Activated naive CD4-positive, alpha-beta T cell treated with Interleukin-2 at 50 U/mL for 16 hours (primary cell): ENCODE measurements around the gene CDKAL1.
"Not testable (repeated sequence)": the region's sequence is repeated elsewhere in the genome, so short reads cannot be mapped to it uniquely, and the experiment has no call there.

Experiments used
- DNase-seq: peaks from one replicate; pipeline ENCODE4 v3.0.0-alpha.2; 2020

Gene CDKAL1

DNA sequence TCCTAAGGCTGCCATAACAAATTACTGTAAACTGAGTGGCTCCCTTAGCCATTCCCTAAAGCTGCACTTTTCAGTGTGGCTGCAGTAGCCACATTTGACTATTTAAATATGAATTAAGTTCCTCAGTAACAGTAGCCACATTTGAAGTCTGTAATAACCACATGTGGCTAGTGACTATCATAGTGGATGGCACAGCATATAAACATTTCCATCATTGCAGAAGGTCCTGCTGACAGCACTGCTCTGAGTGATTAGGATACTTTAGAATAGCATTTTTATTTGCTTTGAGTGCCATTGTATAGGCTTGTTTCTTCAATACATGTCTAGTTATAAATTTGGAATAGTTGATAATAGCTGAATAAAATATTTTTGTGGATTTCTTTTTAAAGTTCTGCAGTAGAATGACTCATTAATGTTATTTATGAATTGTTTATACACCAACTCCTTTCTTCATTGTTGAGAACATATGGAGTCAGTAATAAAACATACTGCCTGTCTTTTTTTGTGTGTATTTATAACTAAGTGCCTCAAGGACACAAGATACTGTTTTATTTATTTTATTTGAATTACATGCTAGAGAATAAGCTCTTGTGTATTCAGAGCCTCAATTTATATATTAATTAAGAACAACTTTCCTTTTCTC is 217.2 kb downstream of the CDKAL1 start:
- no peak for DNase-seq

DNA sequence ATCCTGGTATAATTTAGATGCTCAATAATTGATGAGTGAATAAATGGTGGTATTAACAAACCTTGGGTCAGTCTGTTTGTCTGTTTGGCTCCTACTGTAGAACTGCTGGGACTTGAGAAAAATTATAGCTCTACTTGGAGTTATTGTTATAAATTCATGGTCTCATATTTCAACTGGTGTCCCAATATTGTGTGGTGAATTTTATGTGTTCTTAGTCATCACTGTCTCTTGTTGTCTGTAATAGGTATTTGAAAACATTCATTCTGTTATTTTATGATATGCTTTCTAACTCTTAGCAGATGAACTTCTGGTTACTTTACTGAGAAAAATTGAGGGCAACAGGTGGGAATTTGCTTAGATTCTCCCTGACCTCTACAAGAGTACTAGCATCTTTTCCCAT is 221.4 kb downstream of the CDKAL1 start:
- no peak for DNase-seq

DNA sequence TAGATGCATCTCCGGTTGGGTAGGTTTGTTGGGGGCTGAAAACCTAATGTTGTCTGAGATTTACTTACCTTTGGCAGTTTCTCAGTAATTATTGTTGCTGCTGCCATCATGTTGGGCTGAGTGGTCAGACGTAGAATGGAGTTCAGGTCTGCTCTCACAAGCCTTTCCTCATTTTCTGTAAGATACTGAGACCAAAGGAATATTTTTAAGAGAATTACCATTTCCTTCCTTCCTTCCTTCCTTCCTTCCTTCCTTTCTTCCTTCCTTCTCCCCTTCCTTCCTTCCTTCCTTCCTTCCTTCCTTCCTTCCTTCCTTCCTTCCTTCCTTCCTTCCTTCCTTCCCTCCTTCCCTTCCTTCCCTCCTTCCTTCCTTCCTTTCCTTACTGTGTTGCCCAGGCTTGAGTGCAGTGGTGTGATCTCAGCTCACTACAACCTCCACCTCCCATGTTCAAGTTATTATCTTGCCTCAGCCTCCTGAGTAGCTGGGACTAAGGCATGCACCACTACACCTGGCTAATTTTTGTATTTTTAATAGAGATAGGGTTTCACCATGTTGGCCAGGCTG is 222.4 kb downstream of the CDKAL1 start:
- DNase-seq = not testable (repeated sequence)

DNA sequence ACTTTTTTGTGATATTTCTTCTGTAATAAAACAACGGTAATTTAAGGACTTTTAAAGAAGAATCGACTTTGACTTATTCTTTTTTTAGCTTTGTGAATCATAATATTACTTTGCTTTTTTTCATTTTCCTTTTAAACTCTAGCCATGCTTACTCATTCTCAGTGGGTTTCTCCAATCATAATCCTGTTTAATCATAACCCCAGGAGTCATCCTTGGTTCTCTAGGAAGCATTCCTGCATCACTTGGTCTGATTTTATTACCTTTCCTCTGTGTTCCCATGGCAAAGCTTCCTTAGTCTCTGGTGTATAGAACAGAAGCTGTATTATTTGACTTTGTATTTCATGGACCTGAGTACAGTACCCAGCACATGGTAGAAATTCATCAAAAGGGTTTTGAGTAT is 223.5 kb downstream of the CDKAL1 start:
- no peak for DNase-seq

DNA sequence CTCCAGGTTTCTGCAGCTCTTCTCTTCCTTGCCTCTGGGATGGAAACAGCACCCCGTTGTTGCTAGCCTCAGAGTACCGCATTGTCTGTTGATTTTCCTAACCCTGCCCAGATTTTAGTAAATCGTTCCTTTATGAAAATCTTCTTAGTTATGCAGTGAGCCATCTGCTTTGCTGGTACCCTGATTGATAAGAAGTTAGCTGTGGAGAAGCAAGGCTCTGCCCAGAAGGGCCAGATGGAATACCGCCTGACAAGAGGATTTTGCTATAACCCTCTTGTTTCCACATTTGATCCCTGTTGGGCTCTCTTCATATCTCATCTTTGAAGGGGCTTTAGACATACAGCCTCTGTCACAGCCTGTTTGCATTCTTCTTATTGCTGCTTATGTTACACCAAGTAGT is 229.0 kb downstream of the CDKAL1 start:
- no peak for DNase-seq

DNA sequence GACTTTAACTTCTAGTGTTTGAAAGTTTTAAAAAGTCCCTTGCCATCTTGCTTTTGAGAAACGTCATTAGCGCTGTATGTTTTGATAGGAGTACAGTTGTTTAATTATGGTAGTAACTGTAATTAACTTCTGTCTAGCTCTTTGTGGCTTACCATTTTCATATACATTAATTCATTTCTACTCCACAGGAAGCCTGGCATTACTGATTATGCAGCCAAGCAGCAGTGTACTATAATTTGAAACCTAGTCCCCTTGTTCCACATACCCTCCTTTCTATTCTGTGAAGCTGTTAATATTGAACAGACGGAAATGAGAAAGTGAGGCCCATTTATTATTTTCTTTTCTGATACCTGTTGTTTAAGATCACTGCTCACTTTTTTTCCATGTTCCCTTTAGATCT is 235.4 kb downstream of the CDKAL1 start:
- no peak for DNase-seq

DNA sequence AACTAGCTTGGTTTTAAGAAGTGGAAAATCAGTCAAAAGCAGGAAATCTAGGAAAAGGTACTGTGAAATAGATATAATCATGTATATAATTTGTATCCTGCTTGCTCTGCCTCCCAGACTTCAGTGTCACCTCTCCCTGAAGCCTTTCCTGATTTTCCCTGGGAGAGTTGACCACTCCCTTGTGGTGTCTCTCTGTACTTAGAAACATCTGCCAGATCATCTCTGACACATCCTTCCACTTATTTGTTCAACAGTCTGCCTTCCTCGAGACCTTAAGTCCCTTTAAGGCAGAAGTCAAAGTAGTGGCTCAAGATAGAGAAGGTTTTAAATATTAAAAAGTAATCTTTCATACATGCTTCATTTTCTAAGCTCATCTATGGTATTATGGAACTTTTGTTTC is 236.5 kb downstream of the CDKAL1 start:
- no peak for DNase-seq

DNA sequence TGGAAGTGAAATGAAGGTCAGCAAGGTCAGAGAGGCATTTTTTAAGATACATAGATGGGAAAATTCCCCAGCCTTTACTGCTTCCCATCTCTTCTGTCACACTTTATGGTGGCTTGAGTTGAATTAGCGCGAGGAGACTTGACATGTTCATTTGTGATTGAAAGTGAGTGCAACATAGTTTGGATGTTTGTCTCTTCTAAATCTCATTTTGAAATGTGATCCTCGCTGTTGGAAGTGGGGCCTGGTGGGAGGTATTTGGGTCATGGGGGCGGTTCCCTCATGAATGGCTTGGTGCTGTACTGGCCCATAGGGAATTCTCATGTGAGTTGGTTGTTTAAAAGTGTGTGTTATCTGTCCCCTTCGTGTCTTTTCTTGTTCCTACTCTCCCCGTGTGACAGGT is 237.2 kb downstream of the CDKAL1 start:
- no peak for DNase-seq

DNA sequence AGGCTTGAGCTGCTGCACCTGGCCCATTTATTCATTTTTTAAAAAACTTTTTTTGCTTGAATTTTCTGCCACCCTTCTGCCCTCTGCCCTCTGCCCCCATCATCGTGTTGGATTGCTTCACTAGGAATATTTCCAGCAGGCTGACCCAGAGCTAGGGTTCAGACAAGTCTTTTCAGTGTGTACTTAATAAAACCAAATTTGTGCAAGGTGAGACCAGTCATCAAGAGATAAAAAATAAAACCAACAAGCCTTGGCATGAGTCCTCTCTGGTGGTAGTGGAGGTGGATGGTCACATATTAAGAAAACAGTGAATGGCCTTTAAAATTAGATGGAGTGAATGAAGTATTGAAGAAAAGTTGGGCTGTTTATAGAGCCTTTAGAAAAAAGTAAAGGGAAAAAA is 239.6 kb downstream of the CDKAL1 start:
- no peak for DNase-seq

DNA sequence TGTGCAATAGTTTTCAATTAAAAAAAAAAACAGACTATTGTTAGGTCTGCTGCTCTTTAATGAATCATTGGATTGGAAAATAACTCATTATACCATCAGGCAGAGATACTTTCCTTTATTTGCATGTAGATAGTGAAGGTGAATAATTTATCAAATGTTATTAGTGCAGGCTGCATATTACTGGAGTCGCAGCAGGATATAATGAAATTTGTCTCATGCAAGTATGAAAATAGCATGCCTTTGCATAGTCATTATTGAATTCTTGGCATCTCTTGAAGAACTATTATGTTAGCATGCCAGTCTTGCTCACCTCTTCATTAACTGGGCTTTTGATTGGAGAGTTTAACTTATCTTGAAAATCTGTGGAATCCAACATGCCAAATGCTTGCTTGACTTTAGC is 241.7 kb downstream of the CDKAL1 start:
- DNase-seq = no peak

DNA sequence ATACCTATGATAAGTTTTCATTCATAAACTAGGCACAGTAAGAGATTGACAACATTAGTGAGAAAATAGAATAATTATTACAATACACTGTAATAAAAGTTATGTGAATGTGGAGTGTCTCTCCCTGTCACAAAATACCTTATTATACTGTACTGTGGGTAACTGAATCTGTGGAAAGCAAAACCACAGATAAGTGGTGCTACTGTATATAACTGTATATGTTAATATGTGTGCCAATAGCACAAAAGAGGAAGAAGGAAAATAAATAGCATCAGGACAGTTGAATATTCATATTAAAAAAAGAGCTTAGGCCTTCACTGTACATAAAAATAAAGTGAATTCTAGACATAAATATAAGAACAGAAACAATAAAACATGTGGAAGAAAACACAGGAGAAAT is 243.5 kb downstream of the CDKAL1 start:
- DNase-seq = no peak

DNA sequence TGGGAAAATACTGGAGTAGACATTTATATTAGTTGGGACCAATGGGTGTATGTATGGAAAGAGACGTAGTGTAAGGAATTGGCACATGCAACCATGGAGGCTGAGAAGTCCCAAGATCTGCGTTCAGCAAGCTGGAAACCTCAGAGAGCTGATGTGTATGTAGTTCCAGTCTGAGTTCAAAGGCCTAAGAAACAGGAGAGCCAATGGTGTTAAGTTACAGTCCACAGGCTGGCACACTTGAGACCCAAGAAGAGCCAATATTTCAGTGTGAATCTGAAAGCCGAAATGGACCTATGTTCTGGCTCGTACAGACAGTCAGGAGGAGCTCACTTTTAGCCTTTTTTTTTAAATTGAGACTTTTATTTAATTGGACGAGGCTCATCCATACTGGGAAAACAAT is 244.2 kb downstream of the CDKAL1 start:
- DNase-seq = no peak

DNA sequence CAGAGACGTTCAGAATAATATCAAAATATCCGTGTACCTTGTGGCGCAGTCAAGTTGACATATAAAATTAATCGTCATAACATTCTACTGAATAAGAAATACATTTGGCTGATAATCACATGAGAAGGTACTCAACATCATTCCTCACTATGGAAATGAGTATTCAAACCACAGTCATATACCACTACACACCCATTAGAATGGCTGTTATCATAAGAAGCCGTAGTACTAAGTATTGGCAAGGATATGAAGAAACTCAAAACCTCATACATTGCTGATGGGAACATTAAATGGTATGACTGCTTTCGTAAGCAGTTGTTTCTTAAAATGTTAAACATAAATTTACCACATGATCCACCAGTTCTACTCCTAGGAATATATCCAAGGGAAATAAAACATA is 244.7 kb downstream of the CDKAL1 start:
- DNase-seq = no peak

DNA sequence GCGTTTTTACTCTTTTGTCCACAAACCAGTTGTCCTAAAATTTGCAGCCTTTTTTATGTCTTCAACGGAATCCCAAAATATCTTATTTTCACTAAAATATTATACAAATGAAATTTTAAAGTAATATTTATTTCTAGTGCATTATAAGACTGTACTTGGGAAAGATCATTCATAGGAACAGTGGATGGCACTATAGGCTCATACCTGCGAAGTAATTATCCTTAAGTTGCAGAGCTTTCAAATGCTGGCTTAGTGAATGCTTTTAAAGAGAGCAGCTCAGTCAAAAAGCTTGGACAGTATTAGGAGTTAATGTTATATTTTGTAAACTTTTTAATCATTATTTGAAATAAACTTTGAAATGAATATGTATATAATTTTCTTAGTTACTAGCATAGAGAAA is 254.9 kb downstream of the CDKAL1 start:
- DNase-seq = no peak

DNA sequence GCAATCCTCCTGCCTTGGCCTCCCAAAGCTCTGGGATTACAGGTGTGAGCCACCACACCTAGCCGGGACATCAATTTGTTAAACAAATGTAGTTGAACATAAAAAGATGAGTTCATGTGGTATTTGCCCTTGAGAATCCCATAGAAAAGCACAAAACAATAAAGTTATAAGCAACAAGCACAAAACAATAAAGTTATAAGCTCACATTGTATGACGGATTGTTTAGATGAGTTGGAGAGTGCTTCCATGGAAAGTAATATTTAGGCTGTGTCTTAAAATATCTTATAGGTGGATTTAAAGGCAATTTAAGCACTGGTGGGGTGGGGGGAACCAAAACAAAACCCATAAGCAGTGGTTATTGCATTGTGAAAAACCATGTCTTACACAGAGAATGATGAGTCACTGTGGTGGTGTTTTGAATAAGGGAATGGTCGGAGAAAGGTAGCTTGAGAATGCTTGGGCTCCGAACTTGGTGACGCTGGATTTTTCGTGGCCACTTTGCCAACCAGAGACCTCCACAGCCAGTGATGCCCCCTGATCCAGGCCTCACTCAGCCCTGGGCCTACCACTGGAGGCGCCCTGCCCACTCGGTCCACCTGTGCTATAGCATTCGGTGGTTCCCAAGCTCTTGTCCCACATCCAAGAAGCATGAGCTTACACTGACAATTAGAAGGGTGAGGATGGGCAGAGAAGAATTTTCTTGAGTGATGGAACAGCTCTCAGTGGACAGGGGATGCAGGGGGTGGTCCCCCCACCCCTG is 256.0 kb downstream of the CDKAL1 start:
- DNase-seq = no peak

DNA sequence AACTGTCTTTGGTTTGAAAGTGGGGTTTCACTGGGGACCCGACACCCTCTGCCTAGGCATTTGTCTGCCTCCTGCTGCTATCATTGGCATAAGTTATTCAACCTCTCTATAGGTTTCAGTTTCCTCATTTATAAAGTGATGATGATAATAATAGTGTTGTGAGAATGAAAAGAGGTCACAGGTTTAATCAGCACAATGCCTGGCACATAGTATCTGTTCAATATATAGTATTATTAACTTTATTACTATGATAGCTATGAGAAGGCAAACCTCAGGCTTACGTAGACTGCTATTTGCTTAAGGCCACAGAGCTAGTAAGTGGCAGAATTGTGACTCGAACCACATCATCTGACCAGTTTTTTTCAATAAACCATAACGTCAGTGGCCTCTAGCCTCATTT is 256.8 kb downstream of the CDKAL1 start:
- DNase-seq = no peak

DNA sequence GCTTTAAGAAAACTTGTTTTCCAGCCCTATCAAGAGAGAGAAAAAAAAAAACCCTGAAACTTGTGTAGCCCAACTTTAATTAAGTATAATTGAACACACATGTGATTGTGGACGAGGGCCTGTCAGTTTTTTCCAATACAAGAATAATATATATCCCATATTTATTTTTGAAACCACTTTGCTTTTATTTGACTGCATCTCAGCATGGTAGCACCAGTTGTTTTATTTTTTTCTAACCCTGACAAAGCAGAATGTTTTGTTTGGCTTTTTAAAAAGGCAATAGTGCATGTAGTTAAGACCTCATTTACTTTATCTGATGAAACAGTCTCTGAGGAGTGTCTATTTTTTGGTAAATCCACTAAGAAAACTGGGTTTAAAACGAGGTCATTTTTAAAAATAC is 257.7 kb downstream of the CDKAL1 start:
- DNase-seq = no peak

DNA sequence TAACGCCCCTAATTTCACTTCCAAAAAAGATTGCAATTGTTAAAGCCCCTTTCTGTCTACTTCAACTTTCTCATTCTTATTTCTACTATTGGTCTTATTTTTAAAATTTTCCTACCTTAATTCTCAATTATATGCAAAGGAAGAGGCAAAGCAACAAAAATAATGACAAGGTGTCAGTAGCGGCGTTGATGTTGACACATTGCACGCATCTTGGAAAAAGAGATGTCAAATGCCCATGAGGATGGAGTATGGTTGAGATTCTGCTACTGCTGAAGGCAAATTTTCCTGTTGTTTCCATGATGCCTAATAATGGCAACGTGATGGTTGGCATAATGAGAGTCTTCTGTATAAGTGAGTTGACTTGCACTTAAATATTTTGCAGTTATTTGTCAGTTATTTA is 258.9 kb downstream of the CDKAL1 start:
- no peak for DNase-seq

DNA sequence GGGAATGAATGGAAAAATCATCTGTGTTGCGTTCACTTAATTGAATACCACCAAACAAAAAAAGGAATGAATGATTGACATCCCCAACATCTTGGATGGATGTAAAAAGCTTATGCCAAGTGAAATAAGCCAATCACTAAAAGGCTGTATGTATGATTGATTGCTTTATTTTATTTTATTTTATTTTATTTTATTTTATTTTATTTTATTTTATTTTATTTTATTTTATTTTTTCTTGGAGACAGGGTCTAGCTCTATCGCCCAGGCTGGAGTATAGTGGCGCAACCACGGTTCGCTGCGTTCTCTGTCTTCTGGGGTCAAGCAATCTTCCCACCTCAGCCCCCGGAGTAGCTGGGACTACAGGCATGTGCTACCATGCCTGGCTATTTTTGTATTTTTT is 263.3 kb downstream of the CDKAL1 start:
- no peak for DNase-seq

DNA sequence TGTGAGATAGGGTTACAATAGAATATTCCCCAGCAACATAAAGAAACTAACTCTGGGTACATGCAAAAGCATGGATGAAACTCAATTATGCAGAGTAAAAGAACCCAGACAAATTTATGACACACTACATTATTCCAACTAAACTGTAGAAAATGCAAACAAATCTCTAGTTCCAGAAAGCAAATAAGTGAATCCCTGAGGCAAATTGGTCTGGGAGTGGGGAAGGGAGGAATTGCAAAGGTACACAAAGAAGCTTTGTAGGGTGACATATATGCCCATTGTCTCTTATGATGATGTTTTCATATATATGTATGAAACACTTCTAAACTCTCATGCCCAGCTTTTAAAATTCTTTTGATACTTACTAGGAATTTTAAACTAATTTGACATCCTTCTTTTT is 266.0 kb downstream of the CDKAL1 start:
- no peak for DNase-seq

DNA sequence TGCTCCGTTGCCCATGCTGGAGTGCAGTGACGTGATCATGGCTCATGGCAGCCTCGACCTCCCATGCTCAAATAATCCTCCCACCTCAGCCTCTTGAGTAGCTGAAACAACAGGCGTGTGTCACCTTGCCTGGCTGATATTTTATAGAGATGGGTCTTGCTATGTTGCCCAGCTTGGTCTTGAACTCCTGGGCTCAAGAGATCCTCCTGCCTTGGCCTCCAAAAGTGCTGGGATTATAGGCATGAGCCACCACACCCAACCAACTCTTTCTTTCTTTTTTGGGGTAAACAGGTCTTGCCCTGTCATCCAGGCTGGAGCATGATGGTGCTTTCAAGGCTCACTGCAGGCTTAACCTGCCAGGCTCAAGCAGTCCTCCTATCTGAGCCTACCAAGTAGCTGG is 266.4 kb downstream of the CDKAL1 start:
- DNase-seq = no peak

DNA sequence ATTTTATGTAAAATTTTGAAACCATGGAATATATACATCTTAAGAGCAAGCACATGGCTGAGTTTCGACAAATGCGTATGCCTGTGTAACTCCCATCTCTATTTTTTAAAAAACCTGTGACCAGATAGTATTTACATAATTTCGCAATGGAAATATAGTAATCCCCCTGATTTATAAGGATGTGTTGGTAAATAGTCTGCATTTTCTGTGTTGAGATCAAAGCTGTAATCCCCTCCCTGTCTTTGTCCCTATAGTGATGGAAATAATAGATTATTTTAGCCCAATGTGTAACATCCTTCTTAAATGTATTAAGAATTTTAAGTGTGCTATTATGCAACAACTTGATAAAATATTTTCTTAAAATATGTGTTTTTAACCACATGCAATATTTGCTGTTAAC is 267.3 kb downstream of the CDKAL1 start:
- no peak for DNase-seq

DNA sequence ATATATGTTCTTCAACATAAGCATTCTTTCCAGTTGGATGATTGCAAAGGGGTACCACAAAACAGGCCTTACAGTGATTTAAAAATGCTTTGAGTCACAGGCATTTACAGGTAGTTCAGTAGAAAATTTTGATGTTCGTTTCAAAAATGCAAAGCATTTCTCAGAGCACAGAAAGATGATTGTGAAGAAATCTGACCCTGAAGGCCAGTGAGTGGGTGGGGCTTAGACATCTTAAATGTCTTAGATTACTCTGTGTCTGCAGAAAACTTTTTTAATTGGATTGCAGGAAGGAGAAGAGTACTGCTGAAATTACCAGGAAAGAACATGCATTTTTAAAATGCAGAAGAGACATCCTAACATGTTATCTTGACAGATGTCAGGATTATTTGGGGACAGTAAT is 268.3 kb downstream of the CDKAL1 start:
- DNase-seq = no peak

DNA sequence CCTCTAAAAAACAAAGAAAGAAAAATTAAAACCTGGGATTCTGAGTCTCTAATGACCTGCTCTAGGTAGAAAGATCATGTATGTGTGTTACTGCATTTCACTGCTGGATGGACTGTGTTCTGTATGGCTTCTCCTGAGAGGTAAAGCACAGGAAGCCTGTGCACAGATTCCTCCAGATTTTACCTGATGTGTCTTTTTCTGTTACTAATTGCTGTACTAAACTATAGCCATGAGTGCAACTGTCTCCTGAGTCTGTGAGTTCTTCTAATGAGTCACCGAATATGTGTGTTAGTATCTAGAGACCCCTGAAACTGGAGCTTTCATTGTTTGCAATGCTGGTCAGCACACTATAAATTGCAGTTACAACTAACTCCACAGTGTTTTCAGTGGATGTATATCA is 270.8 kb downstream of the CDKAL1 start:
- no peak for DNase-seq

DNA sequence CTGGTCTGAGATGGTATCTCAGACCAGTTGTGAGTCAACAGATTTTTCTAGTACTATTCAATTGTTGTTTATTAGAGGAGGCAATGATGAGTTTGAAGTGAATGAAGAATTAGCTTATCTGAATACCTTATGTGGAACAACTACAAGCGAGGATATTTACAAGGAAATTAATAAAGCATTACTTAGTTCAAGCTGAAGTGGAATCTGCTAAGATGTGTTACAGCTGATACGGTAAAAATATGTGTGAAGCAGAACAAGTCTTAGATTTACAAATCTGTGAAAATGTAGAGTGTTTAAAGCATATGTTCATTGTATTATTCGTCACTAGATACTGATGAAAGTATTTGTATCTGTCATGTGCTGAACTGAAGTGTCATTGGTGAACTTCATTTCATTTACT is 272.4 kb downstream of the CDKAL1 start:
- DNase-seq = no peak
